A549 (cell line): ENCODE measurements around the gene KCTD20. TPM values are rescaled to one million over a fixed set of nuclear protein-coding genes. Genes with fewer than 3 reads are reported as not detected.
A peak's percentile ranks its signal among the peaks of the same experiment; 100 is the strongest.

Experiments used
- ATAC-seq, 2 experiments: fragments of 200-7000 bp in 1 of 2; fragments of >200 bp in 1 of 2; cut with Nextera tagmentation in 1 of 2; cut with Tn5 transposase in 1 of 2; 3 replicates each; pipeline versions ENCODE4 v1.8.0 to v1.9.1; 2018 to 2020; ENCODE audit warnings: mild to moderate bottlenecking in 1 of 2, moderate library complexity in 1 of 2
- CTCF ChIA-PET: fragments of 300-600 bp; sonication (Branson Sonifier 250); formaldehyde crosslinking; extraction: SDS; loops from one replicate; lab custom pipeline; 2021; ENCODE audit warnings: antibody characterized with exemption, inconsistent platforms; lab: Yijun Ruan, JAX
- POLR2A ChIA-PET: fragments of 350-600 bp; formaldehyde crosslinking; extraction: SDS; loops from one replicate; lab custom pipeline; 2021; ENCODE audit warnings: antibody characterized with exemption, inconsistent platforms; lab: Yijun Ruan, JAX
- DNase-seq, 2 experiments: peaks; one replicate each; pipeline versions ENCODE4 v3.0.0 to v3.0.0-alpha.2; 2011 to 2016; ENCODE audit warnings: low read depth in 1 of 2, low spot score in 1 of 2
- FAIRE-seq: peaks from 2 replicates; lab custom pipeline; 2011; peaks lifted over from hg19 to GRCh38; lab: Jason Lieb, UNC
- H3K27ac ChIP-seq, 2 experiments: fragments of >200 bp; sonication (Bioruptor Twin); formaldehyde crosslinking; 3 replicates each; pipeline ENCODE4 v1.5.1; 2016 to 2017
- H3K4me1 ChIP-seq: fragments of >200 bp; sonication (Bioruptor Twin); formaldehyde crosslinking; 3 replicates; pipeline ENCODE4 v1.6.1; 2016
- H3K4me2 ChIP-seq: fragments of >200 bp; sonication (Bioruptor Twin); formaldehyde crosslinking; 3 replicates; pipeline ENCODE4 v1.6.1; 2016
- H3K4me3 ChIP-seq: fragments of >200 bp; sonication (Bioruptor Twin); formaldehyde crosslinking; 3 replicates; pipeline ENCODE4 v1.5.1; 2016
- H3K9me3 ChIP-seq: fragments of >200 bp; sonication (Bioruptor Twin); formaldehyde crosslinking; 3 replicates; pipeline ENCODE4 v1.6.1; 2016
- BHLHE40 ChIP-seq: IDR thresholded peaks from 2 replicates; pipeline ENCODE4 v1.6.1; 2012; ENCODE audit warnings: low read depth, low read length, inconsistent platforms
- CBX2 ChIP-seq: fragments of 200-600 bp; sonication (generic); IDR thresholded peaks from 2 replicates; pipeline ENCODE4 v1.6.1; 2016; ENCODE audit warnings: low read depth, mild to moderate bottlenecking, borderline replicate concordance
- CHD2 ChIP-seq: fragments of 150-350 bp; IDR thresholded peaks from 2 replicates; pipeline ENCODE4 v1.6.1; 2014; ENCODE audit warnings: low read length; ENCODE audit not compliant: partially characterized antibody
- EP300 ChIP-seq, 2 experiments: fragments of >200 bp; sonication (Bioruptor Twin); formaldehyde crosslinking; IDR thresholded peaks; 2 replicates in 1 of 2; 3 replicates in 1 of 2; pipeline ENCODE4 v1.6.1; 2016 to 2017
- FOSB ChIP-seq: fragments of 250-450 bp; sonication (Bioruptor Pico); IDR thresholded peaks from 2 replicates; pipeline ENCODE4 v1.5.0; 2020; ENCODE audit warnings: mild to moderate bottlenecking, moderate library complexity
- FOXS1 ChIP-seq: fragments of 250-450 bp; sonication (Bioruptor Pico); IDR thresholded peaks from 2 replicates; pipeline ENCODE4 v1.5.0; 2020; ENCODE audit warnings: mild to moderate bottlenecking, moderate library complexity
- GATA3 ChIP-seq: IDR thresholded peaks from 2 replicates; pipeline ENCODE4 v1.6.1; 2012; ENCODE audit warnings: borderline replicate concordance
- HOXB5 ChIP-seq: fragments of 250-450 bp; sonication (Bioruptor Pico); IDR thresholded peaks from 2 replicates; pipeline ENCODE4 v1.5.0; 2020; ENCODE audit warnings: mild to moderate bottlenecking, moderate library complexity
- JUN ChIP-seq, 2 experiments: fragments of >200 bp; sonication (Bioruptor Twin); formaldehyde crosslinking; IDR thresholded peaks; 2 replicates in 1 of 2; 3 replicates in 1 of 2; pipeline ENCODE4 v1.6.1; 2016 to 2017
- MAZ ChIP-seq: fragments of 150-350 bp; IDR thresholded peaks from 2 replicates; pipeline ENCODE4 v1.6.1; 2014; ENCODE audit warnings: antibody characterized with exemption, low read depth, low read length, borderline replicate concordance
- POLR2A ChIP-seq: IDR thresholded peaks from 2 replicates; pipeline ENCODE4 v1.6.1; 2012; ENCODE audit warnings: mild to moderate bottlenecking, low read length
- POLR2AphosphoS2 ChIP-seq: conservative IDR thresholded peaks from 2 replicates; pipeline ENCODE4 v1.6.1; 2012; ENCODE audit warnings: low read length, improper control_type of control experiment, inconsistent platforms
- RAD21 ChIP-seq, 2 experiments: fragments of >200 bp in 1 of 2; sonication (Bioruptor Twin) in 1 of 2; formaldehyde crosslinking in 1 of 2; IDR thresholded peaks in 1 of 2; conservative IDR thresholded peaks in 1 of 2; 2 replicates in 1 of 2; 3 replicates in 1 of 2; pipeline ENCODE4 v1.6.1; 2012 to 2018; ENCODE audit warnings: inconsistent platforms in 1 of 2
- RCOR1 ChIP-seq: fragments of 150-350 bp; IDR thresholded peaks from 2 replicates; pipeline ENCODE4 v1.6.1; 2014; ENCODE audit warnings: antibody characterized with exemption, low read length, low read depth
- RFX5 ChIP-seq: fragments of 450-650 bp; IDR thresholded peaks from 2 replicates; pipeline ENCODE4 v1.7.1; 2014; ENCODE audit warnings: antibody characterized with exemption, mild to moderate bottlenecking, moderate library complexity
- SMC3 ChIP-seq: fragments of >200 bp; sonication (Bioruptor Twin); formaldehyde crosslinking; IDR thresholded peaks from 3 replicates; pipeline ENCODE4 v1.6.1; 2018; ENCODE audit warnings: inconsistent platforms
- TP53 ChIP-seq: fragments of 250-450 bp; sonication (Bioruptor Pico); IDR thresholded peaks from 2 replicates; pipeline ENCODE4 v1.5.0; 2021; ENCODE audit warnings: mild to moderate bottlenecking, moderate library complexity
- ZNF302 ChIP-seq: fragments of 250-450 bp; sonication (Bioruptor Pico); IDR thresholded peaks from 2 replicates; pipeline ENCODE4 v1.9.0; 2021; ENCODE audit warnings: inconsistent platforms, mild to moderate bottlenecking, moderate library complexity
- WGBS: methylation state at CpG from one replicate; pipeline ENCODE4 v1.1.6; 2017; ENCODE audit errors: missing lambda C conversion rate; 5-methylcytosine and 5-hydroxymethylcytosine counted together
- polyA plus RNA-seq, 4 experiments: library from polyadenylated mRNA; depleted of rRNA in 3 of 4; stranded (reverse); fragments of >200 nt; fragmentation: RNase III in 1 of 4; extraction: RNeasy Plus Mini Kit Qiagen cat#74134 plus additional on column Dnase treatment in 1 of 4; gene quantifications; 2 replicates in 3 of 4; 3 replicates in 1 of 4; pipeline ENCODE4 v1.2.3, GENCODE V29; 2011 to 2017
- TF ChIP-seq, protein P1 (sequence below): fragments of 450-650 bp; IDR thresholded peaks from 2 replicates; pipeline ENCODE4 v1.6.1; 2014; ENCODE audit warnings: antibody characterized with exemption
- TF ChIP-seq, protein P2 (sequence below): fragments of >200 bp; sonication (Bioruptor Twin); formaldehyde crosslinking; IDR thresholded peaks from 3 replicates; pipeline ENCODE4 v1.5.1; 2016
- TF ChIP-seq, protein P3 (sequence below): IDR thresholded peaks from 2 replicates; pipeline ENCODE4 v1.6.1; 2012
- TF ChIP-seq, protein P4 (sequence below): IDR thresholded peaks from 2 replicates; pipeline ENCODE4 v1.6.1; 2012
- TF ChIP-seq, protein P5 (sequence below): fragments of >200 bp; sonication (Bioruptor Twin); formaldehyde crosslinking; IDR thresholded peaks from 3 replicates; pipeline ENCODE4 v1.6.1; 2016
- TF ChIP-seq, protein P6 (sequence below): fragments of 250-450 bp; sonication (Bioruptor Pico); IDR thresholded peaks from 2 replicates; pipeline ENCODE4 v1.5.0; 2021; ENCODE audit warnings: mild to moderate bottlenecking, moderate library complexity, borderline replicate concordance
- TF ChIP-seq, protein P7 (sequence below): IDR thresholded peaks from 2 replicates; pipeline ENCODE4 v1.6.1; 2012; ENCODE audit warnings: low read depth, borderline replicate concordance

Gene KCTD20
- polyA plus RNA-seq, 2 of the 4 experiments (the other 2 are of a cell fraction), result 16.8 to 48.2 TPM

DNA sequence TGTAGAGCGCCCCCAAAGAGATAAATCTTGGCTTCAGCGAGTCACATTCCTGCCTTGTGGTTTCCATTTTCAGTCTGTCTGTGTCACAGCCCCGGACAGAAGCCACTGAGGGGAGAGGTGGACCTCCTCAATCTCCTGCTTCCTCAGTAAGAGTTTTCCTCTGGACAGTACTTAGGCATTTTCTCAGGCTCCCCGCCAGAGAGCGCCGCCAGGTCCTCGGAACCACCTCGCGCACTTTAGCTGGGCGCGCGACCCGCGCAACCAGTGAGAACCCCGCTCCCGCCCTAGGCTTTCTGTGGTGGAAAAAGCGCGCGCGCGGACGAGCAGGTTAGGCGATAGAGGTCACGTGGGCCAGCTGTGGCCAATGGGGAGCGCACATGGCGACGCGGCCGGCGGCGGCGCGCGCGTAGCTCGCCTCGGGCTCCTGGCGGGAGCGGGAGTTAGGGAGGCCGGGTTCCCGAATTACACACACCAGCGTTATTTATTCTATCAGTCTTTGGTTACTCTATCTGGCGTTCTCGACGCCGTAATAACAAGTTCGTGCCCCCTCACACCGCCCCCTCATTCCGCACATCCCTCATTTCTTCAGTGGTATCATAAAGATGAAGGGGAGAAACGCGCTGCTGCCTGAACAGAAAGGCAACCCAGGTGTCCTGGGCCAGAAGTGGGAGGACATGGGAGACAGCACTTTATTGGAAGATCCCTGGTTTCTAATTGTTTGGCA is 19.5 kb upstream of the KCTD20 start:
- ATAC-seq (peak; percentile 97), DNase-seq (peak; percentile 90 to 97), FAIRE-seq (no peak)
- CTCF ChIA-PET, result interaction anchor here (0.6 to 2.7 kb wide), 18 partner anchors 9 to 336 kb away, joined by 3 to 11 read pairs (median 4); partner anchors contain the start of genes KCTD20 and PXT1
- POLR2A ChIA-PET, result interaction anchor here (0.7 to 1.7 kb wide), 8 partner anchors 18 to 255 kb away, joined by 3 to 13 read pairs (median 5); partner anchors contain the start of genes CDKN1A, KCTD20 and PXT1
- Histone ChIP-seq H3K4me3 (peak overlapping the region; percentile 50), H3K4me2 (peak overlapping the region; percentile 96), H3K9me3 (no peaks in the 10 kb centered on the region), H3K27ac (peak overlapping the region; percentile 72 to 90), H3K4me1 (peaks cover 15% of the 10 kb centered on the region)
- TF ChIP-seq SMC3, result peak; percentile 86
- TF ChIP-seq, protein P1, sequence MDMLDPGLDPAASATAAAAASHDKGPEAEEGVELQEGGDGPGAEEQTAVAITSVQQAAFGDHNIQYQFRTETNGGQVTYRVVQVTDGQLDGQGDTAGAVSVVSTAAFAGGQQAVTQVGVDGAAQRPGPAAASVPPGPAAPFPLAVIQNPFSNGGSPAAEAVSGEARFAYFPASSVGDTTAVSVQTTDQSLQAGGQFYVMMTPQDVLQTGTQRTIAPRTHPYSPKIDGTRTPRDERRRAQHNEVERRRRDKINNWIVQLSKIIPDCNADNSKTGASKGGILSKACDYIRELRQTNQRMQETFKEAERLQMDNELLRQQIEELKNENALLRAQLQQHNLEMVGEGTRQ, result peak; percentile 97
- TF ChIP-seq FOSB (CRISPR knock-in tag), result no peak
- TF ChIP-seq, protein P2, sequence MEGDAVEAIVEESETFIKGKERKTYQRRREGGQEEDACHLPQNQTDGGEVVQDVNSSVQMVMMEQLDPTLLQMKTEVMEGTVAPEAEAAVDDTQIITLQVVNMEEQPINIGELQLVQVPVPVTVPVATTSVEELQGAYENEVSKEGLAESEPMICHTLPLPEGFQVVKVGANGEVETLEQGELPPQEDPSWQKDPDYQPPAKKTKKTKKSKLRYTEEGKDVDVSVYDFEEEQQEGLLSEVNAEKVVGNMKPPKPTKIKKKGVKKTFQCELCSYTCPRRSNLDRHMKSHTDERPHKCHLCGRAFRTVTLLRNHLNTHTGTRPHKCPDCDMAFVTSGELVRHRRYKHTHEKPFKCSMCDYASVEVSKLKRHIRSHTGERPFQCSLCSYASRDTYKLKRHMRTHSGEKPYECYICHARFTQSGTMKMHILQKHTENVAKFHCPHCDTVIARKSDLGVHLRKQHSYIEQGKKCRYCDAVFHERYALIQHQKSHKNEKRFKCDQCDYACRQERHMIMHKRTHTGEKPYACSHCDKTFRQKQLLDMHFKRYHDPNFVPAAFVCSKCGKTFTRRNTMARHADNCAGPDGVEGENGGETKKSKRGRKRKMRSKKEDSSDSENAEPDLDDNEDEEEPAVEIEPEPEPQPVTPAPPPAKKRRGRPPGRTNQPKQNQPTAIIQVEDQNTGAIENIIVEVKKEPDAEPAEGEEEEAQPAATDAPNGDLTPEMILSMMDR, result peak; percentile 65
- TF ChIP-seq GATA3, result no peak
- no peak for TF ChIP-seq CHD2
- TF ChIP-seq TP53, result no peak
- TF ChIP-seq, protein P3, sequence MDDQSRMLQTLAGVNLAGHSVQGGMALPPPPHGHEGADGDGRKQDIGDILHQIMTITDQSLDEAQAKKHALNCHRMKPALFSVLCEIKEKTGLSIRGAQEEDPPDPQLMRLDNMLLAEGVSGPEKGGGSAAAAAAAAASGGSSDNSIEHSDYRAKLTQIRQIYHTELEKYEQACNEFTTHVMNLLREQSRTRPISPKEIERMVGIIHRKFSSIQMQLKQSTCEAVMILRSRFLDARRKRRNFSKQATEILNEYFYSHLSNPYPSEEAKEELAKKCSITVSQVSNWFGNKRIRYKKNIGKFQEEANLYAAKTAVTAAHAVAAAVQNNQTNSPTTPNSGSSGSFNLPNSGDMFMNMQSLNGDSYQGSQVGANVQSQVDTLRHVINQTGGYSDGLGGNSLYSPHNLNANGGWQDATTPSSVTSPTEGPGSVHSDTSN, result no peak
- no peak for TF ChIP-seq CBX2
- no peak for TF ChIP-seq EP300 (IDR thresholded peaks at IDR 0.05)
- TF ChIP-seq, protein P4, sequence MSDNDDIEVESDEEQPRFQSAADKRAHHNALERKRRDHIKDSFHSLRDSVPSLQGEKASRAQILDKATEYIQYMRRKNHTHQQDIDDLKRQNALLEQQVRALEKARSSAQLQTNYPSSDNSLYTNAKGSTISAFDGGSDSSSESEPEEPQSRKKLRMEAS, result peak; percentile 81
- no peak for TF ChIP-seq ZNF302
- TF ChIP-seq RFX5, result no peak
- no peak for TF ChIP-seq RCOR1
- TF ChIP-seq MAZ, result no peak
- TF ChIP-seq BHLHE40, result no peak
- no peak for TF ChIP-seq HOXB5 (CRISPR knock-in tag)
- TF ChIP-seq FOXS1 (CRISPR knock-in tag), result 0 out of 2 replicates have a peak, but pooled peaks have one; percentile 55
- peak; percentile 65 to 75 for TF ChIP-seq RAD21 (conservative IDR thresholded peaks at IDR 0.05 in 1 of 2, IDR thresholded peaks at IDR 0.05 in 1 of 2)
- TF ChIP-seq, protein P5, sequence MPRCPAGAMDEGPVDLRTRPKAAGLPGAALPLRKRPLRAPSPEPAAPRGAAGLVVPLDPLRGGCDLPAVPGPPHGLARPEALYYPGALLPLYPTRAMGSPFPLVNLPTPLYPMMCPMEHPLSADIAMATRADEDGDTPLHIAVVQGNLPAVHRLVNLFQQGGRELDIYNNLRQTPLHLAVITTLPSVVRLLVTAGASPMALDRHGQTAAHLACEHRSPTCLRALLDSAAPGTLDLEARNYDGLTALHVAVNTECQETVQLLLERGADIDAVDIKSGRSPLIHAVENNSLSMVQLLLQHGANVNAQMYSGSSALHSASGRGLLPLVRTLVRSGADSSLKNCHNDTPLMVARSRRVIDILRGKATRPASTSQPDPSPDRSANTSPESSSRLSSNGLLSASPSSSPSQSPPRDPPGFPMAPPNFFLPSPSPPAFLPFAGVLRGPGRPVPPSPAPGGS, result peak; percentile 58; the same call in 2 of the 3 replicates
- TF ChIP-seq, protein P6, sequence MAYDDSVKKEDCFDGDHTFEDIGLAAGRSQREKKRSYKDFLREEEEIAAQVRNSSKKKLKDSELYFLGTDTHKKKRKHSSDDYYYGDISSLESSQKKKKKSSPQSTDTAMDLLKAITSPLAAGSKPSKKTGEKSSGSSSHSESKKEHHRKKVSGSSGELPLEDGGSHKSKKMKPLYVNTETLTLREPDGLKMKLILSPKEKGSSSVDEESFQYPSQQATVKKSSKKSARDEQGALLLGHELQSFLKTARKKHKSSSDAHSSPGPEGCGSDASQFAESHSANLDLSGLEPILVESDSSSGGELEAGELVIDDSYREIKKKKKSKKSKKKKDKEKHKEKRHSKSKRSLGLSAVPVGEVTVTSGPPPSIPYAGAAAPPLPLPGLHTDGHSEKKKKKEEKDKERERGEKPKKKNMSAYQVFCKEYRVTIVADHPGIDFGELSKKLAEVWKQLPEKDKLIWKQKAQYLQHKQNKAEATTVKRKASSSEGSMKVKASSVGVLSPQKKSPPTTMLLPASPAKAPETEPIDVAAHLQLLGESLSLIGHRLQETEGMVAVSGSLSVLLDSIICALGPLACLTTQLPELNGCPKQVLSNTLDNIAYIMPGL (CRISPR knock-in tag), result no peak
- TF ChIP-seq, protein P7, sequence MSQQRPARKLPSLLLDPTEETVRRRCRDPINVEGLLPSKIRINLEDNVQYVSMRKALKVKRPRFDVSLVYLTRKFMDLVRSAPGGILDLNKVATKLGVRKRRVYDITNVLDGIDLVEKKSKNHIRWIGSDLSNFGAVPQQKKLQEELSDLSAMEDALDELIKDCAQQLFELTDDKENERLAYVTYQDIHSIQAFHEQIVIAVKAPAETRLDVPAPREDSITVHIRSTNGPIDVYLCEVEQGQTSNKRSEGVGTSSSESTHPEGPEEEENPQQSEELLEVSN, result peak; percentile 86
- TF ChIP-seq POLR2AphosphoS2, result no peak
- peak; percentile 65 for TF ChIP-seq POLR2A
- peak in 1 of 2 experiments; percentile 62; a peak in 1 of 5 replicates for TF ChIP-seq JUN (IDR thresholded peaks at IDR 0.05)
- under 1% methylated on average over 31 of the region's 51 CpGs for WGBS
